ENCODE results near the gene MAVS.

The MAVS gene

DNA sequence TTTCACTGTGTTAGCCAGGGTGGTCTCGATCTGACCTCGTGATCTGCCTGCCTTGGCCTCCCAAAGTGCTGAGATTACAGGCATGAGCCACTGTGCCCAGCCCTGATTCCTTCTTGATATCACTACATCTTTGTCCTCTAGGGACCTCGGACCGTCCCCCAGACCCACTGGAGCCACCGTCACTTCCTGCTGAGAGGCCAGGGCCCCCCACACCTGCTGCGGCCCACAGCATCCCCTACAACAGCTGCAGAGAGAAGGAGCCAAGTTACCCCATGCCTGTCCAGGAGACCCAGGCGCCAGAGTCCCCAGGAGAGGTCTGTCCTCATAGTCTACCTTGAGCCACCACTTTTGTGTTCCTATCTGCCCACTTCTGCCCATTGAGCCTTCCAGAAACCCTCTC is 14.6 kb downstream of the MAVS start:
- TF ChIP-seq, protein P1, sequence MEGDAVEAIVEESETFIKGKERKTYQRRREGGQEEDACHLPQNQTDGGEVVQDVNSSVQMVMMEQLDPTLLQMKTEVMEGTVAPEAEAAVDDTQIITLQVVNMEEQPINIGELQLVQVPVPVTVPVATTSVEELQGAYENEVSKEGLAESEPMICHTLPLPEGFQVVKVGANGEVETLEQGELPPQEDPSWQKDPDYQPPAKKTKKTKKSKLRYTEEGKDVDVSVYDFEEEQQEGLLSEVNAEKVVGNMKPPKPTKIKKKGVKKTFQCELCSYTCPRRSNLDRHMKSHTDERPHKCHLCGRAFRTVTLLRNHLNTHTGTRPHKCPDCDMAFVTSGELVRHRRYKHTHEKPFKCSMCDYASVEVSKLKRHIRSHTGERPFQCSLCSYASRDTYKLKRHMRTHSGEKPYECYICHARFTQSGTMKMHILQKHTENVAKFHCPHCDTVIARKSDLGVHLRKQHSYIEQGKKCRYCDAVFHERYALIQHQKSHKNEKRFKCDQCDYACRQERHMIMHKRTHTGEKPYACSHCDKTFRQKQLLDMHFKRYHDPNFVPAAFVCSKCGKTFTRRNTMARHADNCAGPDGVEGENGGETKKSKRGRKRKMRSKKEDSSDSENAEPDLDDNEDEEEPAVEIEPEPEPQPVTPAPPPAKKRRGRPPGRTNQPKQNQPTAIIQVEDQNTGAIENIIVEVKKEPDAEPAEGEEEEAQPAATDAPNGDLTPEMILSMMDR (IDR thresholded peaks at IDR 0.05; ENCODE audit: control extremely low read depth, extremely low read depth, low read depth, missing control alignments): no peak
- DNase-seq (ENCODE audit: extremely low spot score): no peak
- ChIA-PET CTCF (no interaction called here), POLR2A (no interaction called here)

DNA sequence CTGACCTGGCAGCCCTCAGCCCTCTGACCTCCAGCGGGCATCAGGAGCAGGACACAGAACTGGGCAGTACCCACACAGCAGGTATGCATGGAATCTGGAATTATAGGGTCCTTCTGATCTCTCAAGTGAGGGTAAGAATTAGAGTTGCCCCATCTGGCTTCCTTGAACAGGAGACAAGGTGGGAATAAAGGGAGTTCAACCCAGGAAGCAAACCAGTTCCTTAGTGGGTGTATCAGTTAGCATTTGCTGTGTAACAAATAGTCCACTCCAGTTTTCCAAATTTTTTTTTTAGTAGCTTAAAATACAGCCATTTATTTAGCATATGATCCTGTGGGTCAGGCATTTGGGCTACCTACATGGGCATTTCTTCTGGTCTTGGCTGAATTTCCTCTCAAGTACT is 15.7 kb downstream of the MAVS start:
- ChIA-PET CTCF (no interaction called here), POLR2A (no interaction called here)
- TF ChIP-seq, protein P1 (IDR thresholded peaks at IDR 0.05; ENCODE audit: control extremely low read depth, extremely low read depth, low read depth, missing control alignments): no peak

DNA sequence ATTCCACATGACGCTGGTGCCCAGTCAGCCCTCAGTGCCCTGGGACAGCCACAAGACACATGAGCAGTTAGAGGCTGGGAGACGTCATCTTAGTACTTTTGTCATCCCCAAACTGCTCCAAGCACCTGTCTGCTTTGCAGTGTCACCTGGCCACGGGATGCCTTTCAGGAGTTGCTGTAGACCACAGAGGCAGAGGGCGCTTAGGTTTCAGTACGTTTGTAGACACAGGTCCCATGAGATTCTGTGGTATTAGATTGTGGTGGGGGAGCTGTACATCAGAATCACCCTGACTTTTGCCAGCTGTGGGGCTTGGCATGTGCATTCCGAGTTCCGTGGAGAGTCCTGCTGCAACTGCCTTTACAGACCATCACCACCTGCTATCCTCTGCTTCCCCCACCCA is 16.7 kb downstream of the MAVS start:
- POLR2A ChIA-PET: no interaction called here

More for the DNA sequence above, 15.7 kb downstream of the MAVS start:
- DNase-seq (ENCODE audit: extremely low spot score): no peak

DNA sequence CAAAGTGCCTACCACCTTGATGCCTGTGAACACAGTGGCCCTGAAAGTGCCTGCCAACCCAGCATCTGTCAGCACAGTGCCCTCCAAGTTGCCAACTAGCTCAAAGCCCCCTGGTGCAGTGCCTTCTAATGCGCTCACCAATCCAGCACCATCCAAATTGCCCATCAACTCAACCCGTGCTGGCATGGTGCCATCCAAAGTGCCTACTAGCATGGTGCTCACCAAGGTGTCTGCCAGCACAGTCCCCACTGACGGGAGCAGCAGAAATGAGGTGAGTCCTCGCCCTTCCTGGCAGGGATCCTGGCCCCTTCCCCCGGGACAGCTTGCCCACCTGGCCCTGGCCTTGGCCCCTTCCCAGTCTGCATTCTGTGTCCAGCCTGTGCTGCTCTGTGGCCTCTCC is 17.9 kb downstream of the MAVS start:
- ChIA-PET POLR2A (no interaction called here), CTCF (interaction anchor here (1.0 kb wide), 1 partner anchor 9 kb away, joined by 4 read pairs; no protein-coding TSS in a partner anchor)
- TF ChIP-seq, protein P1 (IDR thresholded peaks at IDR 0.05; ENCODE audit: control extremely low read depth, extremely low read depth, low read depth, missing control alignments): no peak
- no peak for DNase-seq (ENCODE audit: extremely low spot score)

More for the DNA sequence above, 16.7 kb downstream of the MAVS start:
- TF ChIP-seq, protein P1 (IDR thresholded peaks at IDR 0.05; ENCODE audit: control extremely low read depth, extremely low read depth, low read depth, missing control alignments): no peak
- CTCF ChIA-PET: no interaction called here
- DNase-seq (ENCODE audit: extremely low spot score): no peak

DNA sequence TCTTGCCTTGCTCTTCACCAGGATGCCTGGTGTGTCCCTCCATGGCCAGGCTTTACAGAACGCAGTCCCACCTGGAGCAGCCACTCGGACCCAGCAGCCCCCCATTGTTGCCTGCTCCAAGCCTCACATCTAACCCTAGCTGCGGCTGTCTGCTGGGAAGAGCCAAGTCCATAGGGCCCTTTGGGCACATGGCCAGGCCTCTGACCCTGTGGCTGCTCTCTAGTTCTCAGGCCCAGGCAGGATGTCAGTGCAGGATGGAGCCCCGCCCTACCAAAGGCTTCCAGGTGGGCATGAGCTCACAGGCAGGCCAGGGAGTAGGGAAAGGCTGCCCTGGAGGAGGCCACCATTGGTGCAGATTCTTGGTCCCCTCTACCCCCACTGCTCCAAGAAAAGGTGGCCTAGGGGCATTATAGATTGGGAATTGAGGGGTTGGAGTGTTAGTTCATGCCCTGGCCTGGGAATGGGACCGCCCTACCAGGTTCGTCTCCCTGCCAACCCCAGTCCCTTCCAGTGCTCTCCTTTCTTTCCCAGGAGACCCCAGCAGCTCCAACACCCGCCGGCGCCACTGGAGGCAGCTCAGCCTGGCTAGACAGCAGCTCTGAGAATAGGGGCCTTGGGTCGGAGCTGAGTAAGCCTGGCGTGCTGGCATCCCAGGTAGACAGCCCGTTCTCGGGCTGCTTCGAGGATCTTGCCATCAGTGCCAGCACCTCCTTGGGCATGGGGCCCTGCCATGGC is 18.7 kb downstream of the MAVS start:
- TF ChIP-seq, protein P1 (IDR thresholded peaks at IDR 0.05; ENCODE audit: control extremely low read depth, extremely low read depth, low read depth, missing control alignments): no peak
- ChIA-PET POLR2A (no interaction called here), CTCF (interaction anchor here (1.0 kb wide), 1 partner anchor 10 kb away, joined by 4 read pairs; no protein-coding TSS in a partner anchor)
- DNase-seq (ENCODE audit: extremely low spot score): no peak

DNA sequence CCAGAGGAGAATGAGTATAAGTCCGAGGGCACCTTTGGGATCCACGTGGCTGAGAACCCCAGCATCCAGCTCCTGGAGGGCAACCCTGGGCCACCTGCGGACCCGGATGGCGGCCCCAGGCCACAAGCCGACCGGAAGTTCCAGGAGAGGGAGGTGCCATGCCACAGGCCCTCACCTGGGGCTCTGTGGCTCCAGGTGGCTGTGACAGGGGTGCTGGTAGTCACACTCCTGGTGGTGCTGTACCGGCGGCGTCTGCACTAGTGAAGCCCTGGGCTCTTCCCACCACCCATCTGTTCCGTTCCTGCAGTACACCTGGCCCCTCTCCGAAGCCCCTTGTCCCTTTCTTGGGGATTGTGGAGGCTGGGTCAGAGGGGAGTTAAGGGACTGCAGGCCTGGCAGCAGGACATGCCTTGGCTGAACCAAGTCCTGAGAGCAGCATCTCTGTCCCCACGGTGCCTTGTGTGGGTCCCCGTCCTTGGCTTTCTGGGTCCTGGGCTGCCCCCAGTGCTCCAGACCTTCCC is 19.3 kb downstream of the MAVS start:
- TF ChIP-seq, protein P1 (IDR thresholded peaks at IDR 0.05; ENCODE audit: control extremely low read depth, extremely low read depth, low read depth, missing control alignments): no peak
- peak; percentile 18 for DNase-seq (ENCODE audit: extremely low spot score)
- POLR2A ChIA-PET: no interaction called here
- CTCF ChIA-PET: interaction anchor here (1.7 kb wide), 1 partner anchor 15 kb away, joined by 3 read pairs; no protein-coding TSS in a partner anchor

All from GM10248 (cell line).